Medulla oblongata (tissue), 1 donor: ENCODE results near the gene MRPL49.
"Not testable (repeated sequence)": the region's sequence is repeated elsewhere in the genome, so short reads cannot be mapped to it uniquely, and the experiment has no call there.

Experiments used
- DNase-seq: peaks from one replicate; pipeline ENCODE4 v3.0.0-alpha.2; 2015; ENCODE audit errors: extremely low spot score

The MRPL49 gene

DNA sequence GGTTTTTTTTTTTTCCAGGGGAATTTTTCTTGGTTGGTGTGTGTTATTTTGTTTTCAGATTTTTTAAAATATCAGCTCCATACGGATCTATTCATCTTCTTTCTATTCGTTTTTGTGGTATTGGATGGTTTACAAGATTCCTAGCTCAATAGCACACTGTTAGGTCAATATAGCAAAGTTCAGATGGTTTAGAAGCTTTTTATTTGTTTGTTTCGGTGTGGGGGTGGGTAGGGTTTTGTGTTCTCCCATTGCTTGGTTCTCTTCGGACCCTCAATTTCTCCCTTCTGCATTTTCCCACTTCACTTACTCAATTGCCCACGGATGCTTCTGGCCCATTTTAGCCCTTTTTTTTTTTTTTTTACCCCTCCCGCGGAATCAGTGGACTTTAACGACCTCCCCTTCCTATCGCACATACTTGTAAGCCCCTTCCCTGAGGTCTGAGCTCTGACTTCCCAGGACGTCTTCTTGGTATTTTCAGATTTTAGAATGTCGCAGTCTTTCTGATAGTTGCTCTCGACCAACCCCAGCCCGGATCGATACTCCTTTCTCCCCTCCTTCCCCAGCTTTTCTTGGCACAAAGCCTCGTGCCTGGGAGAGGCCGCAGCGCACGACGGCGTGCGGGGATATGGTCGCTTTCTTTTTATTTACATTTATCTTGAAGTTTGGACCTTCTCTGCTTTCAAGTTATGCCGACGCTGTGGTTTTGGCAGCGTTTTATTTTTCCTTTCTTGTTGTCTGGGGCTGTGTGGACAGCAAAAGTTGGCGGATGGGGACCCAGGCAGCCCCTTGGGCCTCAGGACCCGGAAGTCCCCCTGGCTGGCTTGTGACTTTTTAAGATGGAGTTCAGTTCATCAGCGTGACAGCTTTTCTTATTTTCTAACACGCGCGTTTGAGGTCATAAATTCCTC lies 43.5 kb downstream of the MRPL49 start:
- no peak for DNase-seq

DNA sequence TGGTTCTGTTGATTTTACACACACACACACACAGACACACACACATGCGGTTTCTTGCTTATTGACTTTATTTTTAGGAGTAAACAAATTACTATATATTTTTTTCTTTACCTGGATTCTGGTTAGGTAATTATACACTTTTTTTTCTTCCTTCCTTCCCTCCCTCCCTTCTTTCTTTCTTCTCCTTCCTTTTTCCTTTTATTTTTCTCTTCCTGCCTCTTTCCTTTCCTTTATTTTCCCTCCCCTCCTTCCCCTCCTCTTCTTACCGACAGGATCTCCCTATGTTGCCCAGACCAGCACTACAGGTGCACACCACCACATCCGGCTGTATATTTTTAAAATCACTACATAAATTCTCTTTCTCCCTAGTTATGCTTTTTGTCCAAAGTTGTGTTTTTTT lies 44.8 kb downstream of the MRPL49 start:
- no peak for DNase-seq

DNA sequence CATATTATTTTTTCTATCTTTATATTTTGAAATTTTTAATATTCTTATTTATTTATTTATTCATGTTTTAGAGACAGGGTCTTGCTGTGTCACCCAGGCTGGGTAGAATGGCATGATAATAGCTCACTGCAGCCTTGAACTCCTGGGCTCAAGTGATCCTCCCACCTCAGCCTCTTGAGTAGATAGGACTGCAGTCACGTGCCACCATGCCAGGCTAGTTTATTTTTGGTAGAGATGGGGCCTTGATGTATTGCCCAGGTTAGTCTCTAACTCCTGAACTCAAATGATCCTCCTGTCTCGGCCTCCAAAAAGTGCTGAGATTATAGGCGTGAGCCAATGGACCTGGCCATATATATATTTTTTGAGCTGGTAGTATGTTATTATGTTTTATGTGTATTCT lies 45.5 kb downstream of the MRPL49 start:
- DNase-seq, result no peak

DNA sequence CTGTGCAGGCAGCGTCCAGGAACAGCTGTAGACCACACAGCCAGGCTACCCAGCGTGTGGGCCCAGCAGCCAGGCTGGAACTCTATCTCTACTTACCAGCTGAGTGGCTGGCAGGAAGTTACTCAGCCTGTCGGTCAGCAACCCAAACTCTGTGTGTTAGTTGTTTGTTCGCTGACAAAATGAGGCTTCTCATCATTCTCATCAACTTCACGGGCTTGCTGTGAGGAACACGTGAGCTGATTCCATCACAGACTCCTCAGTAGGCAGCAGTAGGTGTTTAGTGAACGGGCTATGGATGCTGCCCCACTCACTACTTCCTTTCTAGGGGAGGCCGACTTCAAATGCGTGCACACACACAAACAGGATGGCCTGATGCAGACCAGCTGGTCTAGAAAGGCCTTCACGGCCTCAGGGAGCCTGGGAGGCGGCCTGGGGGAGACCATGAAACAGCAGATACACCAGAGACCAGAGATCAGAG lies 47.1 kb downstream of the MRPL49 start:
- no peak for DNase-seq

DNA sequence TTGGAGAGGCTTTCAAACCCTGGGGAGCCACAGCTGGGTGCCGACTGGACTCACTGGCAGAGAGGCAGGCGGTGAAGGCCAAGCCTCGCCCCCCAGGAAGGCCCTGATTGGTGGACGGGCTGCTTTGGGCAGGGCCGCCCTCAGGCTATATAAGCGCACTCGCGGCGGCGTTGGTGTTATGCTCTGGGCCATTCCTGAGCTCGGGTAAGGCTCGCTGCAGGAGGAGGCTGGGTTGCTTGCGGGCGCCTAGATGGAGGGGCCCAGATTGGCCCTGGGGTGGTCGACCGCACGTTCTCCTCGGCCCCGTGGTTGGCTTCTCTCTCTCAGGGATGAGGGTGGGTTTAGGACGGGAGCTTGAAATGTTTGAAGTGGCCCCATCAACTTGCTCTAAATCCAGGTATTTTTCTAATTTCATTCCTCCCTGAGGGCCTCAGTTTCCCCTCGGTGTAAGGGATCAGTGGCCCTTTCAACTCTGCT lies 48.0 kb downstream of the MRPL49 start, which contains the start of gene SPDYC:
SPDYC (plus strand) TSS at position 176 of the 477 bp plus-strand sequence. CDS start 1,125 bp downstream, outside the sequence.
- no peak for DNase-seq

DNA sequence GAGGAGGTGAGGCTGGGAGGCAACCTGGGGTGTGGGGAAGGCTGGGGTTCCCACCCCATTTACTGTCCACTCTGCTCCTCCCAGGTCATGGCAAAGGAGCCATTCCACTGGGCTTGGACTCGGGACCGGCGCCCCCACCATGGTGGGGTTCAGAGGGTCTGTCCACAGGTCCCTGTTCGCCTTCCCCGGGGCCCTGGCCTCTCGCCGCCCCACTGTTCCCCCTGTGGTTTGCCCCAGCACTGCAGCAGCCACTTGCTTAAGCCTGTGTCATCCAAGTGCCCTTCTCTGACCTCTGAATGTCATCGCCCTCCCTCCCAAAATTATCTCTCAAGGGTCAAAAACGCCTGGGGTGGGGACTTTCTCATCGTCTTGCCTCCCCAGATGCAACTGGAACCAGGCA lies 50.5 kb downstream of the MRPL49 start:
- no peak for DNase-seq

DNA sequence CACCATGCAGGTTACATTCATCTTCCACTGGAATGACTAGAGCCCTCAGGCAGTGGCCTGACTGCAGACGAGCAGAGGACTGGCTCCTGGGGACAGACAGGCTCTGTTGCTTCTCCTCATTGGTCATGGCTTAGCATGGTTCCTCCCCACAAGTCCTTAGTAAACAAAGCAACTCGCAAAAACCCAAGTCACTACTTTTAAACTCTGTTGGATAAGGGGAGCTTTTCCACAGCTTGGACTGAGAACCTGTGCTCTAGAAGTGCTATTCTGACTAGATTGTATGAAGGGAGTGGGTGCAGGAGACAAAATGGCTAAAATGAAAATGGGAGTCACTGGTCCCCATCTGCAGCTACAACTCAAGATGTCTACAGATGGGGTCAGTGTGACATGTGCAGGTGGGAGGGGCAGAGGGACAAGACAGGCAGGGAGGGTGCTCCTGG lies 52.5 kb downstream of the MRPL49 start:
- DNase-seq, result not testable (repeated sequence)
